HG02623 (cell line): ENCODE results near the gene ELMOD1.

Experiments used
- ATAC-seq: cut with Tn5 transposase; IDR thresholded peaks from one replicate; pipeline ENCODE4 v1.9.1; 2021; ENCODE audit warnings: moderate library complexity; ENCODE audit not compliant: unreplicated experiment

Gene ELMOD1

DNA sequence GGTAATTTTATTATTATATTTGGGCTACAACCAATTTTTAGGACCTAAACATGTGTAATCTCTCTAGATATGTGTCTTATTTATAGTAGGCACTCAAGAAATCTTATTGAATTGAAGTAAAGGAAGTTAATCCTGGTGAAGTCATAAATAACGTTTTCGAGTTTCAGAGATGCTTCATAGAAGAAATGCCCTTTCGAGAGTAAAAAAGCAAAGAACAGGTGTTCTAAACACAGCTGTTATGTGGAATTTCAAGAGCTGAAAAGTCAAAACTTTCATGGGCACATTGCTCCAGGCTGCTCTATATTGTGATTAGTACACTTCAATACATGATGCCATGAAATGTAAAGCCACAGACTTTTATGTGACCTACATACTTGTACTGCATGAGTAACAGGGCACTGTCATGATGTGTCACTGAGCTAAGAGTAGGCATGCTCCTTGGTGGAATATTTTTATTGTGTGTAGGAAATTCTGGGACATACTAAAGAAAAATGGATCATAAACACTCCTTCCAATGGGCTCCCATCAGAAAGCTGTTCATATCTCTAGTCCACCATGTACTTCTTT is 7.2 kb upstream of the ELMOD1 start:
- ATAC-seq = no peak

- ATAC-seq = no peak
These were observed 3.5 kb upstream of the ELMOD1 start for GRCh38 chr11:107587306-107587979.

GRCh38 chr11:107591378-107592230 is 657 bp downstream of the ELMOD1 start:
- ATAC-seq = no peak

DNA sequence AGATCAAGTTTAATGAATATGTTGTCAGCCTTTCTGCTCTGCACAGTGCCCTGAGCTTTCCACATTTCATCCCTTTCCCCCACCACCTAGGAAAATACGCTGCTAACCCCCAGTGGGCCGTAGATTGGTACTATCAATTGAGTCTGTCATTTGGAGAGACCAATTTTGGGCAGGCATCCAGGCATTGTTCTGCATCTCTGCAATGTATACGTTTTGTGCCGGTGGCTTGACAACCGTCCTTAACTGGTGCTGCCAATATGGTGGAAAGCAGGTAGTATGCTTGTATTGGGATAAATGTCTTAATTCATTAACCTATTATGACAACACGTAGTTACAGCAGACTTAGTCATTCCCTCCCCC is 1.3 kb downstream of the ELMOD1 start:
- ATAC-seq = no peak

DNA sequence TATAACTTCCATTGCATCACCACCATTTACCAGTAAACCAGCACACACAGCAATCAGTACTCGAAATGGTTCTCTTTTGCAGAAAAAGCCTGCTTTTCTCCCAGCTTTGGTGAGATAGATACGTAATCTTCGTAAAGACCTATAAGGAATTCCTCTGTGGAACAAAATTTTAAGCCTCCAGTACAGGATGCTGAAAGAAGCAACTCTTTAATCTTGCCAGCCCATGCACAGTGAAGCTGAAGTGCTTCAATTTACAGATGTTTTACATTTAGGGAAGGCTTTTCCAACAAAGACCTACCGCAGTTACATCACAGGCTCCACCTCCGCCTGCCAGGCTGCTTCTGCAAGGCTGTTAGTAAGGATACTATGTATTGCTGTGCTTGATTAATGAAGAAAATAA is 1.9 kb downstream of the ELMOD1 start:
- ATAC-seq = no peak

DNA sequence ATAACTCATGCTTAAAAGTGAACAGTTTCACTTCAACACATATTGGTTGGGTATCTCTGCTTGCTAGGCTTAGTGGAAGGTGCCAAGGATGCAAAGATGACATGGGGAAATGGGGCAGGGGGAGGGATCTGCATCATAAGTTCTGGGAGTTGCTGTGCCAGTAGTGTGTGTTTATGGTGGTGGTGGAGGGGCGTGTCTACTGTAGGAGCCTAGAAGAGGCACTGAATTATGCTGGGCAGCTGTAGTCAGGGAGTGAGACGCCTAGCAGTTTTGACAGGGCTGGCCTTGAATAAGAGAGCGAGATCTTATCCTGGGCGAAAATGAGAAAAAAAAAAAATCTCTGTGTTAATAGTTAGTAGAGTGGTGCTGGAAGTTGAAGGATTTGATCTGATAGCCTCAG is 3.0 kb downstream of the ELMOD1 start:
- no peak for ATAC-seq

DNA sequence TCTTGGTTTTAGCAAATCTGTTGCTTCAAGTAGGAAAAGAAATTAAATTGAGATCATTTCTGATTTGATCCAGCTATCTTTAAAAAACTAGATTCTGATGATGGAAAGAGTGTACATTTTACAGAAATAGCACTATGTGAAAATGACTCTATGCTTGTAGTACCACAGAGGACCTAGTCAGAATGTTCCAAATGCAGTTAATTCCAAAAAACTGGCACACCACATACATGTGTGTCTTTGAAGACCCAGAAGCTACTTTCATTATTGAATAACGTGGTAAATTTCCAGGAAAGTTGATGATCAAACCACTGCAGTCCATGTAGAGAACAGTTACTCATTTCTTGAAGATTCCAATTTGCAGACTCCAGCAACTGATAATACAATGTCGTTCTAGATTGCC is 3.8 kb downstream of the ELMOD1 start:
- no peak for ATAC-seq

GRCh38 chr11:107598225-107599139 is 7.5 kb downstream of the ELMOD1 start:
- ATAC-seq = no peak

- ATAC-seq = no peak
These were observed 14.4 kb downstream of the ELMOD1 start for GRCh38 chr11:107605061-107606006.

- ATAC-seq = no peak
These were observed 15.2 kb downstream of the ELMOD1 start for GRCh38 chr11:107606141-107606540.

- no peak for ATAC-seq
These were observed 17.9 kb downstream of the ELMOD1 start for GRCh38 chr11:107608809-107609208.

- no peak for ATAC-seq
These were observed 18.7 kb downstream of the ELMOD1 start for GRCh38 chr11:107609400-107610218.

DNA sequence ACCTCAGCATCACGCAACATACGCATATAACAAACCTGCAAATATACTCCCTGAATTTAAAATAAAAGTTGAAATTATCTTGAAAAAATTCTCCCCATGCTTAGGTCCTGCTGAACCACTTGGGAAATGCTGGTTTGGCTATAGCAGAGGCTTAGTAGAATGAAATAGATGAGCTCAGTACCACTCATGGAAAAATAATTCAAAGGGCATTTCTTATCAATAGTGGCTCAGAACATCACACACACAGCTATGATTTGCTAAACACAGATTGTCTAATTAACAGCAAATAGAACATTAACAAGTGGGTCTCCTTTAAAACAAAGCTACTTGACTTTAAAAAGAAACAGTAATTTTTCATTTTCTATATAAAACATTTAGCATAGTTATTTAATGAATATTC is 21.5 kb downstream of the ELMOD1 start:
- no peak for ATAC-seq

DNA sequence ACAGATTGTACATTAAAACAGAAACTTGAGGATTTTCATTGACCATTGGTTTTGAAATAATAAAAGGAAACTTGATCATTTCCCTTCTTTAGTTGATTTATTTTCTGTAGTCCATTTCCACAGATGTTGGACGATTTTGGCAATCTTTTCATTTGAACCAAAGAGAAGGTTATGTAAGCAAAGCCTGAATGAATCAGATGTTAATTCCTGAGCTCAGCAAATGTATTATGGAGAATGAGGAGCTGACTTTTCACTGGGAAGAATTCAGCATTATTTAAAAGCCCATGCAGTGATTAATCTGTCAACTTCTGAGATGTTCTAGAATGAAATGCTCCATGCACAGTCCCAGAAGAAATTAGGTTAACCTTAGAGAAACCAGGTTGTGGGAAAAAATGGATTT is 29.0 kb downstream of the ELMOD1 start:
- ATAC-seq = no peak

DNA sequence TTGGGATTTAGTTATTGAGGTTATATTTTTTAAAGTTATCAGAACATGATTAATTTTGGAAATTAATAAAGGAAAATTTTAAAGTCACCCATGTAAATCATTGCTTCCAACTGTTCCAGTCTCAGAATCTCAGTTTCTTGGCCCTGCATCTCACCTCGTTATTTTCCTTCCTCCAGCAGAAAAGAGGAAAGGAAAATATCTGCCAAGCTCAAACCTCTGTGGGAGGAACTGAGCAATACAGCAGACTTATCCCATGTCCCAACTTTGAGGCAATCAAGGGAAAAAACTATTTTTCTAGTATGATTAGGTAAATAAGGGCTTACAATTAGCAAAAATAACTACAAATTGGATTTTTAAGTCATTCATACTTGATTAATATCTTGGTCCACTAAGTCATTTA is 30.1 kb downstream of the ELMOD1 start:
- ATAC-seq = no peak

DNA sequence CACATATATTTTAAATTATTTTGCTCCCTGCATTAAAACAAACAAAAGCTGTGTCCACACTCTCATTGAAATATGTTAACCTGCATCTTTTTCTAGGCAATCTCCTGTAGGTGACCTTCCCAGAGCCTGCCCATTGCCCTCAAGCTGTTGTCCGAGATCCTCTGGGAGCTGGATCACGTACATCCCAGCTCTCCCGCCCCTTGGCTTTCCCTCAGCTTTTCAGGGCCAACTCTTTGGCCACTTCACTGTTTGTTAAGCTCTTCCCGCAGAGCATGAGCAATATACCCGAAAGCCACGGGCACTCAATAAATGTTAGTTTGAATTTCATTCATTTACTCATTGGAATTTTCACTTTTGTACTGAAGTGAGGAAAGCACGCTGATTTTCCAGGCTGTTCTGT is 32.2 kb downstream of the ELMOD1 start:
- no peak for ATAC-seq

GRCh38 chr11:107624983-107625684 is 34.2 kb downstream of the ELMOD1 start:
- ATAC-seq = no peak

DNA sequence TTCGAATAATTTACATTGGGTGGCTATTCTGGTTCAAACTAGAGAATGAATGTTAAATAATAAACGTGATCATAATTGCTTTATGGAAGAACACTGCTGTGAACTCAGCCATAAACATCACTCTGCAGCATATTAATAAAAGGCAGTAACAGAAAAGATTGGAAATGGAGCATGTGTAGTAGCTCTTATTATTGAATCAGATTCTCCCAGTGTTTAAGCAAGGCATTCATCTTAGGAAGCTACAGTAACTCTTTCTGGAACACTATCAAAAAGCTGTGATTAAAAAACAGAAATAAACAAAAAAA is 34.7 kb downstream of the ELMOD1 start:
- ATAC-seq = no peak

- ATAC-seq = no peak
These were observed 40.1 kb downstream of the ELMOD1 start for GRCh38 chr11:107631043-107631442.
